Gastrocnemius medialis (tissue), 4 donors: Measurements from ENCODE around the gene TUBA8.

Experiments
- POLR2A ChIP-seq, 2 donors: fragments of 450-650 bp; IDR thresholded peaks; one replicate each; pipeline ENCODE4 v1.6.1; 2017; ENCODE audit warnings: antibody characterized with exemption in 2 of 2, mild to moderate bottlenecking in 2 of 2, moderate library complexity in 2 of 2
- TF ChIP-seq, protein P1 (sequence below), 5 experiments: fragments of 450-650 bp in 3 of 5; fragments of 200-600 bp in 2 of 5; sonication (generic) in 2 of 5; IDR thresholded peaks in 4 of 5; conservative IDR thresholded peaks in 1 of 5; 1 replicate in 4 of 5; 2 replicates in 1 of 5; pipeline ENCODE4 v1.5.1; 2016 to 2019; ENCODE audit warnings: antibody characterized with exemption in 5 of 5, mild to moderate bottlenecking in 3 of 5, moderate library complexity in 3 of 5

DNA sequence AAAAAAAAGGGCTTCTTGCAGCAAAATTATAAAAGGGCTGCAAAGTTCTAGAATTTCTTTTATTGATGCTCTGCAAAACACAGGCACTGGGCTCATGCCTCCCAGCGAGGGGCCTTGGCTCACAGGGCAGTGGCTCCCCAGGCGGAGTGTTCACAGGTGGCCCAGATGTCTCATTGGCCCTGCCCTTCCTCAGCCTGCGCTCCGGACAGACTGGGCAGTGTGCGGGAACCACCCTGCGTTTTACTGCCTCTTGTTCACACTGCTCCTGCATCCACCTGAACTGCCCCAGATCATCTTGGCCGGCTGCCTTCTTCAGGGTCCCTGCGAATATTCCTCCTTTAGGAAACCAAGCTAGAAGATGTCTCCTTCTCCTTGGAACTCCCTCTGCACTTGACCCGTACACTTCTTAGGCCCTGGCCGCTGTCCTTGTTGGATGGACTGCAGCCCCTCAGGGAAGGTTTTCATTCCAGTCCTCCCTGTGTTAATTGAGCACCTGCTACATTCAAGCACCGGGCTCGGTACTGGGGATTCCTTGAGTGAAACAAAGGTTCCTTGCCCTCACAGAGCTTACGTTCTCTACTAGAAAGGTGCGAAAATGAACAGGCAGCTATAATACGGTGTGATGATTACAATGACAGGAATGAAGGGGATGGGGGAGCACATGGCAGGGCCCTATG, 4.5 kb downstream of the TUBA8 start:
- TF ChIP-seq, protein P1, sequence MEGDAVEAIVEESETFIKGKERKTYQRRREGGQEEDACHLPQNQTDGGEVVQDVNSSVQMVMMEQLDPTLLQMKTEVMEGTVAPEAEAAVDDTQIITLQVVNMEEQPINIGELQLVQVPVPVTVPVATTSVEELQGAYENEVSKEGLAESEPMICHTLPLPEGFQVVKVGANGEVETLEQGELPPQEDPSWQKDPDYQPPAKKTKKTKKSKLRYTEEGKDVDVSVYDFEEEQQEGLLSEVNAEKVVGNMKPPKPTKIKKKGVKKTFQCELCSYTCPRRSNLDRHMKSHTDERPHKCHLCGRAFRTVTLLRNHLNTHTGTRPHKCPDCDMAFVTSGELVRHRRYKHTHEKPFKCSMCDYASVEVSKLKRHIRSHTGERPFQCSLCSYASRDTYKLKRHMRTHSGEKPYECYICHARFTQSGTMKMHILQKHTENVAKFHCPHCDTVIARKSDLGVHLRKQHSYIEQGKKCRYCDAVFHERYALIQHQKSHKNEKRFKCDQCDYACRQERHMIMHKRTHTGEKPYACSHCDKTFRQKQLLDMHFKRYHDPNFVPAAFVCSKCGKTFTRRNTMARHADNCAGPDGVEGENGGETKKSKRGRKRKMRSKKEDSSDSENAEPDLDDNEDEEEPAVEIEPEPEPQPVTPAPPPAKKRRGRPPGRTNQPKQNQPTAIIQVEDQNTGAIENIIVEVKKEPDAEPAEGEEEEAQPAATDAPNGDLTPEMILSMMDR (IDR thresholded peaks at IDR 0.05 in 4 of 5, conservative IDR thresholded peaks at IDR 0.05 in 1 of 5) = no peak
- TF ChIP-seq POLR2A (IDR thresholded peaks at IDR 0.05) = no peak
